GM20431 (cell line): ENCODE results near the gene SOX3.

ENCODE experiments used
- in situ Hi-C: fragments of 300-500 bp; cut with MseI, MboI; formaldehyde crosslinking; loops from one replicate; pipeline ENCODE4 v1.15.0; 2020; ENCODE audit warnings: low sequenced_read_pairs; ENCODE audit not compliant: unreplicated experiment

SOX3 gene

GRCh38 chrX:140501321-140501720, 3.5 kb downstream of the SOX3 start:
- in situ Hi-C loops, result no loop called here

GRCh38 chrX:140500441-140500840, 4.4 kb downstream of the SOX3 start:
- in situ Hi-C loops, result no loop called here

- in situ Hi-C loops, result no loop called here
These were observed 9.1 kb downstream of the SOX3 start for GRCh38 chrX:140495739-140496138.

GRCh38 chrX:140492066-140492994, 12.5 kb downstream of the SOX3 start:
- in situ Hi-C loops, result no loop called here

GRCh38 chrX:140480765-140481164, 24.1 kb downstream of the SOX3 start:
- in situ Hi-C loops, result no loop called here

- in situ Hi-C loops, result no loop called here
These were observed 26.9 kb downstream of the SOX3 start for GRCh38 chrX:140477987-140478386.

- in situ Hi-C loops, result no loop called here
These were observed 29.8 kb downstream of the SOX3 start for GRCh38 chrX:140475025-140475424.

- in situ Hi-C loops, result no loop called here
These were observed 37.7 kb downstream of the SOX3 start for GRCh38 chrX:140467211-140467610.
